MCF 10A (cell line): Measurements from ENCODE around the gene MAEL. TPM values are rescaled to one million over a fixed set of nuclear protein-coding genes. Genes with fewer than 3 reads are reported as not detected.

ENCODE experiments used
- BruUV-seq: library from RNA; stranded (reverse); fragments of 400-500 nt; replicated peaks from 2 replicates; lab custom pipeline; 2021; lab: Mats Ljungman, UMichigan
- CTCF ChIA-PET: fragments of 300-600 bp; sonication (Branson Sonifier 250); formaldehyde crosslinking; extraction: SDS; loops from one replicate; lab custom pipeline; 2021; ENCODE audit warnings: antibody characterized with exemption, inconsistent platforms; lab: Yijun Ruan, JAX
- POLR2A ChIA-PET: fragments of 300-600, 350-650 bp; sonication (Branson Sonifier 250); formaldehyde crosslinking; extraction: SDS; loops from one replicate; lab custom pipeline; 2020; ENCODE audit warnings: antibody characterized with exemption, inconsistent platforms; lab: Yijun Ruan, JAX
- DNase-seq: peaks from one replicate; pipeline ENCODE4 v3.0.0-alpha.2; 2018; ENCODE audit not compliant: unreplicated experiment
- H3K27ac Mint-ChIP-seq: one replicate; pipeline ENCODE4 v1.8.0; 2022; ENCODE audit warnings: mild to moderate bottlenecking, low read depth, mixed read lengths; ENCODE audit not compliant: unreplicated experiment
- H3K27me3 Mint-ChIP-seq: one replicate; pipeline ENCODE4 v1.8.0; 2022; ENCODE audit warnings: mixed read lengths; ENCODE audit not compliant: insufficient read depth, unreplicated experiment
- H3K36me3 Mint-ChIP-seq: one replicate; pipeline ENCODE4 v1.8.0; 2022; ENCODE audit warnings: mild to moderate bottlenecking, moderate library complexity, mixed read lengths; ENCODE audit not compliant: insufficient read depth, unreplicated experiment
- H3K4me1 Mint-ChIP-seq: one replicate; pipeline ENCODE4 v1.8.0; 2022; ENCODE audit warnings: mixed read lengths; ENCODE audit not compliant: insufficient read depth, unreplicated experiment
- H3K4me3 Mint-ChIP-seq: one replicate; pipeline ENCODE4 v1.8.0; 2022; ENCODE audit warnings: mild to moderate bottlenecking, moderate library complexity, mixed read lengths; ENCODE audit not compliant: unreplicated experiment
- H3K9me3 Mint-ChIP-seq: one replicate; pipeline ENCODE4 v1.8.0; 2022; ENCODE audit warnings: mixed read lengths; ENCODE audit not compliant: unreplicated experiment
- CTCF ChIP-seq: fragments of 200-600 bp; IDR thresholded peaks from one replicate; pipeline ENCODE4 v1.8.0; 2022; ENCODE audit warnings: antibody characterized with exemption, mild to moderate bottlenecking; ENCODE audit not compliant: unreplicated experiment
- intact Hi-C: fragments of 100-400 bp; cut with micrococcal nuclease; formaldehyde crosslinking; loops from 2 replicates; pipeline ENCODE4 v1.14.1; 2022
- total RNA-seq: library from RNA; stranded (reverse); gene quantifications from 2 replicates; pipeline ENCODE4 v1.2.3, GENCODE V29; 2022

MAEL gene
- total RNA-seq, 1 experiment from 2014 or later, result not detected

DNA sequence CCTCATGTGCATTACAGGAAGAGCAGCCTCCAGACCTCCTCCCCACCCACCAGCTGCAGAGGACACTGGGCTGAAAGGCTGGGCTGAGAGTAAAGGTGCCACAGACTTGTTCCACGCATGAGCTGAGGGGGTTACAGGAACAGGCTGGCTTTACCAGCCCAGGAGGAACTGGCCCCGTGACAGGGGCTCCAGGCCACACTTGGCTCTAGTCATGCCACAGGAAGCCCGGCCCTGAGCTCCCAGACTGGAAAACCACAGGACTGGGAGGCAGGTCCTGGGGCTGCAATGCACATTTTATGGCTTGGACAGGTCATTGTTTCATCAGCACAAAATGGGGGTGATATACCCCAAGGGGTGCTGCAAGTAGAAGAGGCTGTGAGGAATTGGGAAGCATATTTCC lies 65.5 kb downstream of the MAEL start:
- CTCF ChIA-PET, result interaction anchor here (0.9 to 18.6 kb wide), 4 partner anchors 10 to 147 kb away, joined by 3 to 1662 read pairs (median 6); no protein-coding TSS in a partner anchor
- Mint-ChIP-seq H3K36me3 (no peaks in the 10 kb centered on the region), H3K9me3 (no peaks in the 10 kb centered on the region), H3K27ac (no peak overlapping the region), H3K27me3 (no peaks in the 10 kb centered on the region), H3K4me1 (peaks cover 5% of the 10 kb centered on the region), H3K4me3 (no peak overlapping the region)
- intact Hi-C loops, result no loop called here
- no peak for TF ChIP-seq CTCF
- no TSS peak for BruUV-seq
- POLR2A ChIA-PET, result interaction anchor here (1.1 to 1.8 kb wide), 2 partner anchors 81 to 144 kb away, joined by 3 to 6 read pairs; no protein-coding TSS in a partner anchor
- no peak for DNase-seq

DNA sequence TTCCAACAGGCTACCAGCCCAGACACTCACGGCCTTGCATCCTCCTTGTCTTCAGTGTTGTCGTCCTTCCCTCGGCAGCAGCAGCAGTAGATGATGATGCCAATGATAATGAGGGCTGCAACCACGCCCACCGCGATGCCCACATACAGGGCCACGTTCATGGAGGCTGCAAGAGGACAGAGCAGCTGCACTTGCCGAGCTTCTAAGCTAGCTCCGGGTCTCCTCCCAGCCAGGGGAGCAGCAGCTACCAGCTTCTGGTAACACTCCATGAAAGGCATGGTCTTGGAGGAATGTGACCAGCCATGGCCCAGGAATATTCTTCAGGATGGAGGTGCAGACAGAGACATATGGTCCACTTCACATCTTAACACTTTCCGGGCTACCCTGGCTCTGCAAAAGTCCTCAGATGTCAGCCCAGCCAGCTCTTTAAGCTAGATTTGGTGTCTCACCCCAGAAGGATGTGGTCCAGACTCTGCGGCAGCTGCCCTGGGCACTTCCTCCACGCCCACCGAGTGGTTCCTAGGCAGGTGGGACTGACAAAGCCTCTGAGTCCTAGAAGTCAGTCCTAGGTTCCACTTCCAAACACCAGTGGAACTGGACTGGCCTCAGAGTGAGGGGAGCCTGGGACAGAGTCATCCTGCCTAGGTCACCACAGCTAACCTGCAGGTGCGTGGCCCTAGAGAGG lies 66.0 kb downstream of the MAEL start:
- CTCF ChIA-PET, result interaction anchor here (0.9 to 18.6 kb wide), 8 partner anchors 8 to 180 kb away, joined by 3 to 1662 read pairs (median 6); no protein-coding TSS in a partner anchor
- no peaks in the 10 kb centered on the region for H3K27me3 Mint-ChIP-seq
- TF ChIP-seq CTCF, result no peak
- no peaks in the 10 kb centered on the region for H3K9me3 Mint-ChIP-seq
- no peak overlapping the region for H3K27ac Mint-ChIP-seq
- no TSS peak for BruUV-seq
- no peaks in the 10 kb centered on the region for H3K36me3 Mint-ChIP-seq
- intact Hi-C loops, result loop anchor here (5.0 kb wide), 1 partner anchor 1128 kb away; no protein-coding TSS in a partner anchor
- no peak for DNase-seq
- no peak overlapping the region for H3K4me3 Mint-ChIP-seq
- H3K4me1 Mint-ChIP-seq, result peaks cover 5% of the 10 kb centered on the region
- POLR2A ChIA-PET, result interaction anchor here (1.1 to 1.8 kb wide), 2 partner anchors 81 to 145 kb away, joined by 3 to 6 read pairs; no protein-coding TSS in a partner anchor

GRCh38 chr1:167056529-167057231 lies 67.6 kb downstream of the MAEL start:
- H3K9me3 Mint-ChIP-seq, result no peaks in the 10 kb centered on the region
- intact Hi-C loops, result loop anchor here (1.0 to 5.0 kb wide), 2 partner anchors 81 to 1129 kb away; partner anchors contain the start of gene ILDR2
- ChIA-PET CTCF (interaction anchor here (0.5 to 18.6 kb wide), 45 partner anchors 9 to 1310 kb away, joined by 3 to 1662 read pairs (median 4); partner anchors contain the start of genes ILDR2, POU2F1 and TADA1), POLR2A (interaction anchor here (5.9 kb wide), 1 partner anchor 146 kb away, joined by 93 read pairs; no protein-coding TSS in a partner anchor)
- H3K4me3 Mint-ChIP-seq, result no peak overlapping the region
- H3K27me3 Mint-ChIP-seq, result no peaks in the 10 kb centered on the region
- BruUV-seq, result no TSS peak
- no peak for DNase-seq
- H3K4me1 Mint-ChIP-seq, result peaks cover 5% of the 10 kb centered on the region
- TF ChIP-seq CTCF, result no peak
- H3K36me3 Mint-ChIP-seq, result no peaks in the 10 kb centered on the region
- no peak overlapping the region for H3K27ac Mint-ChIP-seq
